ENCODE measurements around the gene TEFM.

DNA sequence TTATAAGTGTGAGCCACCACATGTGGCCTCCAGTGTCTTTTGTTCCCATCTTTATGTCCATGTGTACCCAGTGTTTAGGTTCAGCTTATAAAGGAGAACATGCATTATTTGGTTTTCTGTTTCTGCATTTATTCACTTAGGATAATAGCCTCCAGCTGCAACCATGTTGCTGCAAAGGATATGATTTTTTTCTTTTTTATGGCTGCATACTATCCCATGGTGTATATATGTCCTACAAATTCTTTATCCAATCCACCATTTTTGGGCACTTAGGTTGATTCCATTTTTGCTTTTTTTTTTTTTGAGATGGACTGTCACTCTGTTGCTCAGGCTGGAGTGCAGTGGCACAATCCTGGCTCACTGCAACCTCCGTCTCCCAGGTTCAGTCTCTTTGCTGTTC, 41.4 kb downstream of the TEFM start:
- no peak for TF ChIP-seq EZH2phosphoT487 (IDR thresholded peaks at IDR 0.05; ENCODE audit: borderline replicate concordance)
- TF ChIP-seq, protein P1, sequence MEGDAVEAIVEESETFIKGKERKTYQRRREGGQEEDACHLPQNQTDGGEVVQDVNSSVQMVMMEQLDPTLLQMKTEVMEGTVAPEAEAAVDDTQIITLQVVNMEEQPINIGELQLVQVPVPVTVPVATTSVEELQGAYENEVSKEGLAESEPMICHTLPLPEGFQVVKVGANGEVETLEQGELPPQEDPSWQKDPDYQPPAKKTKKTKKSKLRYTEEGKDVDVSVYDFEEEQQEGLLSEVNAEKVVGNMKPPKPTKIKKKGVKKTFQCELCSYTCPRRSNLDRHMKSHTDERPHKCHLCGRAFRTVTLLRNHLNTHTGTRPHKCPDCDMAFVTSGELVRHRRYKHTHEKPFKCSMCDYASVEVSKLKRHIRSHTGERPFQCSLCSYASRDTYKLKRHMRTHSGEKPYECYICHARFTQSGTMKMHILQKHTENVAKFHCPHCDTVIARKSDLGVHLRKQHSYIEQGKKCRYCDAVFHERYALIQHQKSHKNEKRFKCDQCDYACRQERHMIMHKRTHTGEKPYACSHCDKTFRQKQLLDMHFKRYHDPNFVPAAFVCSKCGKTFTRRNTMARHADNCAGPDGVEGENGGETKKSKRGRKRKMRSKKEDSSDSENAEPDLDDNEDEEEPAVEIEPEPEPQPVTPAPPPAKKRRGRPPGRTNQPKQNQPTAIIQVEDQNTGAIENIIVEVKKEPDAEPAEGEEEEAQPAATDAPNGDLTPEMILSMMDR (conservative IDR thresholded peaks at IDR 0.05; ENCODE audit: low read length): no peak

Data from Loucy (cell line).